HG02852 (cell line): ENCODE results near the gene TIAM2.

Source experiments
- ATAC-seq: cut with Tn5 transposase; IDR thresholded peaks from one replicate; pipeline ENCODE4 v1.9.1; 2021; ENCODE audit warnings: mild to moderate bottlenecking, moderate library complexity; ENCODE audit not compliant: unreplicated experiment

The TIAM2 gene

DNA sequence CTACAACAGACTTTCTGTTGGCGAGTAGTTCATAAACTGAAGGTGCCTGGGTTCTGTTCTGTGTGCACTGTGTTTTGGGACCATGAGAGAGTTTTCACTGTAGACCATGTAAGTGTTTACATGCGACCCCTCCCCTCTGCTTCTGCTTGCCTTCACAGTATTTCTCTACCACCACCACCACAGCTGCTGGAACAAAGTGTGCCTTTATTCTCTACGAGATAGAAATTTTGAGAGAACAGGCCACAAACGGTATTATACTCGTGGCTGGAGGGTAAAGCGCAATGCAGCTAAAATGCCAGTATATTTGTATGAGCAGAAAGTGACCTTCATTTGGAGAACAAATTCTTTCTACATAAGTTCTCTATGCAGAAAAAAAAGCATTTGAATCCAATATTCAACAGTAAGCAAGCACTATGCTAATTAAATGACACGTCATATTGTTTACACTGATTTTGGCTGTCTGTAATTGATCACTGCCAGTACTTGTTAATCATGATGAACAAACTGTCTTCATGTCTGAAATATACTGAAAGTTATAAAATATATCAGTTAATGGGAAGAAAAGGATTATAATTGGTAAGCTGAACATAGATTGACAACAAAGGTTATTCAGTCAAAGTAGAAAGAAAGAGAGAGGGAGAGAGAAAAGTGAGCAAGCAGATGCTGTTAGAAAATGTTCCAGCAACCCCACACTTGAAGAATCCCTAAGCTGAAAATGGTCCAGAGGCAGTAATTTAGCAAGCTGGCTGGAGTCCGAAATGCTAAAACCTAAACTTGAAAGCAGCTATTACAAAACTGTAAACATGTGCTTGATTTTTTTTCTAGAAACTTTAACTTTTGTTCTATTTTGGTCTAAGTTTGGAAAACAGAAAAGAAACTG, 277.5 kb downstream of the TIAM2 start:
- no peak for ATAC-seq

DNA sequence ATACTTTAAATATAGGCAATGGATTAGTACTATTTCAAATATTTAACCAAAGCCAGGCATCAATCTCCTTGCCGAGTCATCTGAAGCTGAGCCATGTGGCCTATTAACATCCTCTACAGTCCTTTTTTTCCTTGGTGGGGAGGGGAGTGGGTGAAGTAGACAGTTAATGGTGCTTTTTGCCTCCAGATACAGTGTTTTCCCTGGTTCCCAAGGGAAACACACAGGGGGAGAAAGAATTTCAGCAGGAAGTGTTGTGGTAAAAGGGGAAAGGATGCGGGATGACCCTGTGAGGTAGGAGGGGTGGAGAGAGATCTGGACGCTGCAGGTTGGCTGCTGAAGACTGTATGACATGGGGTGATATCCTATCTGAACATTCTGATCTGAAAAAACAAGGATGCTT, 278.3 kb downstream of the TIAM2 start:
- no peak for ATAC-seq

DNA sequence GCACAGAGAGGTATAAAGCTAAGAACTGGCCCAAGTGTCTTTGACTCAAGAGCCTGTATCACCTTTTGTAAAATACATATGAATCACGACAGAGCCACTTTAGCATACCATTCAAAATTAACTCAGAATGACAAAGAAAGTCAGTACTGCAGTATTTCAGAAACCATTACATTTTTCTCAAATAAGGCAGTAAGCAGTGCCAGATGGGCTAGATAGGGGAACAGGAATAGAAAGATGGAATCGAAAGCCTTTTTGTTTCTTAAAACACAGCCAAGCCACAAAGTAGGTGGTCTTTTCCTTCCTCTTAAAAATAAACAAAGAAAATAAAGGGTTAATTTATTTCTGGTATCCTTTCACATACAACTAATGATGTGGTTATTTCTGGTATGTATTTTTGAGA, 279.0 kb downstream of the TIAM2 start:
- ATAC-seq, result no peak

DNA sequence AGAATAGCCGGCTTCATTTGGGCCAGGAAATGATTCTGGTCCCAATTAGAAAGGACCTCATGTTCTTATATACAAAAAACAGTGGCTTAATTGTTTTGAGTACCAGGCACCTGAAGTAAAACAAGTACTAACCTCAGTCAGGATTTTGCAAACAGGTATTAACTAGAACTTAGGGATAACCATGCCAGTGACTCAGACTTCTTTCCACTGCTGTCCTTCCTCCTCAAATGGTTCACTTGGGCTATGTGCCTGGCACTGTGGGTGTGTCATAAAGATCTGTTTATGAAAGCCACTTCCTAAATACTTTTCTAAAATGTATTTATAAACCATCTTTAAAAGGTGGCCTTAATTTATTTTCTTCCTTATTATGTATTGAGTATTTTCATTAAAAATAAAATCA, 279.4 kb downstream of the TIAM2 start:
- ATAC-seq, result no peak

DNA sequence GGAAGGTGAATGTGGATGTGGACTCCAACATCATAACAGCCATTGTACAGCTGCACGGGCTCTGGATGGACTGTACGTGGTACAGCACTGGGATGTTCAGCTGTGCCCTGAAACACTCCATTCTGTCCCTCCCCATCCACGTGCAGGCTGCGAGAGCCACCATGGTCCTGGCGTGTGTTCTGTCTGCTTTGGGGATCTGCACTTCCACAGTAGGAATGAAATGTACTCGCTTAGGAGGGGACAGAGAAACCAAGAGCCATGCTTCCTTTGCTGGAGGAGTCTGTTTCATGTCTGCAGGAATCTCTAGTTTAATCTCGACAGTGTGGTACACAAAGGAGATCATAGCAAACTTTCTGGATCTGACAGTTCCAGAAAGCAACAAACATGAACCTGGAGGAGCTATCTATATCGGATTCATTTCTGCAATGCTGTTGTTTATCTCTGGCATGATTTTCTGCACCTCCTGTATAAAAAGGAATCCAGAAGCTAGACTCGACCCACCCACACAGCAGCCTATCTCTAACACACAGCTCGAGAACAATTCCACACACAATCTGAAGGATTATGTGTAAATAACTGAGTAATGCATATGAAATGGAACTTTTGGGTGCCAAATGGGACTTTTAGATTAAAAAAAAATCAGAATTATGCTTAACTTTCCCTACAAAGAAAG, 280.8 kb downstream of the TIAM2 start:
- no peak for ATAC-seq

DNA sequence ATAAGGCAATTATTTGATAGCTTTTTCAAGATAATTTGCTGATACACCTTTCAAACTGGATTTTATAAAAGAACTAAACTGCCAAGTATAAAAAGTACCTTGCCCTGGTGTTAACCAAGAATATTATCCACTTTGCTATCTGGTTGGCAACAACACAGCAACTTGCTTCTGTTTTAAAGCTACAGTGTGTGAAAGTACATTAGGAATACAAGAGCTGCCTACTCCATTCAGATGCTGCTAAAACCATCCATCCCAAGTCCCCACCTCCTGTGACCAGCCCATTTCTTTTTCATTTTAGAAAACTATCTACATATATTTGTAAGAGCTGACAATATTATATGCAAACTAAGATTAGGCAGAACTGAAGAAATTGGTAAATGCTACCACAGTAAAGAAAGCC, 281.5 kb downstream of the TIAM2 start:
- no peak for ATAC-seq

DNA sequence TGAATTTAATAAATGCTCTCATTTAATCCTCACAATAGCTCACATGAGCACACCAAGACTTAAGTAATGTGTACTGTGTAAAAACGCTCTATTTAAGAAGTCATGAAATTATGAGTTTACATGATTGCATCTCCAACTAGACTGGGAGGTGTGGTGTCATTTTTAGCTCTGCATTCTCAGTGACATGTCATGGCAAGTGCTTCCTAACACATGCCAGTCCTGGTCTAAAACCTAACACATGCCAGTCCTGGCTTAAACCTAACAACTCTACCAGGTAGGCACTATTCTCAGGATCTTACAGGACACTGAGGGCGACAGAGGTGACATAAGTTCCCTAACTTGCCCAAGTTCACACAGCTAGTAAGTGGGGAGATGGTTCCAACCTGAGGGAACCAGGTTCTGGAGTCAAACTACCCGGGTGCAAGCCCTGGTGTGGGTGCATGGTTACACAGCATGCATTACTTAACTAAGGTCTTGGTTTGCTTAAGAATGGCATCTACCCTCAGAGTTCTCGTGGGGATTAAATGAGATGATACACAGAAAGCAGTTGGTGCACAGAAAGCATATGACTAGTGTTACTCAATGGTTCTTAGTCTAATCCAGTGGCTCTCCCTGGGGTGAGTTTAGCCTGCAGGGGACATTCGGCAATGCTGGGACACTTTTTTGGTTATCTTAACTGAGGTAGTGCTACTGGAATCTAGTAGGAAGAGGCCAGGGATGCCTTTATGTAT, 283.4 kb downstream of the TIAM2 start:
- no peak for ATAC-seq

DNA sequence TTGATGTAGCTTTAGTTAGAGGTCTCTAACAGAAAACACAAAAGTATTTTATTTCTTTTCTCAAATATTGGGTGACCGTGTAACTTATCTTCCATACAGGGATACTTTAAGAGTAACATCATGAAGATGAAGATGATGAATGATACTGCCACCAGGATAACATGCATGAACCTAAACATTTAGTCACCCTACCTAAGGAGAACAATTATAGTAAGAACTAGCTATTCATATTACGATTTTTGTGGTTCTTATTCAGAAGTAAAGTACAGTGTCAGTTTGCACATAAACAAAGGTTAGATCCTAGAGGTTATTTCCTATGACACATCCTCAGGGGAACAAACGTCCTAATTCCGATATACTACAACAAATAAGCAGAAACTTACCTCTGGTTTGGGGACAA, 289.7 kb downstream of the TIAM2 start:
- no peak for ATAC-seq

DNA sequence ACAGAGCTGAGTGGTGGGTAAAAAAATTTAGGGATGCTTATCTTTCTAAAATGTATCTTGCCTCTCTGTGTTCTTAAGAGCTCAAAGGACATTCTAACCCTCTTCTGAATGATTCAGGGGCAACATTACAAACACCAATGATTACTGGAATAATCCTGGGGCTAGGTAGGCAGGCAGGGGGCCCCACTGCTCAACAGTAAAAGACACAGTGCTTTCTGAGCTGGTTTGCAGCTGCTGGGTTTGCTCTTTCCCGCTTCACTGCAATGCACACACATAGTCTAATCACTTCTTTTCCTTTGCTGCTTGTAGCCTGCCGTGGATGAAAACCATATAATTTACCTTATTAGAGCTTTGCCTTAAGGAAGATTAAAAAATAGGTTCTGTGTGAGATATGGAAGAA, 292.6 kb downstream of the TIAM2 start:
- ATAC-seq, result no peak

DNA sequence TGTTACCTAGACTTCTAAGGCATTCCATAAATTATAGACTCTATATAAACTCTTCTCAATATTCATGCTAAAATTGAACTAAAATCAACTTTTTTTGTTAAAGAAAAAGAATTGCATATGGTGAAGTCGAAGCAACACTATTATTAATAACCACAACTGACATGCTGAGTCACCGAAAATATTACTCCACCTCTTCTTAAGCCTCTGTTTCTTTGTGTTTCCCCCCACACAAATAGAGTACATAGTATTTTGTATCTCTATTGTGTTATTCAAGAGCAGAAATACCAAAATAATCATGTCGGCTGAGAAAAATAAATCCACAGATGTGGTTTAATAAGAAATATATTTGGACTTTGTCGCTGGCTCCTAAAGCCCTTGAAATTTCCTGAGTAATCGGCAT, 295.4 kb downstream of the TIAM2 start:
- ATAC-seq, result no peak

DNA sequence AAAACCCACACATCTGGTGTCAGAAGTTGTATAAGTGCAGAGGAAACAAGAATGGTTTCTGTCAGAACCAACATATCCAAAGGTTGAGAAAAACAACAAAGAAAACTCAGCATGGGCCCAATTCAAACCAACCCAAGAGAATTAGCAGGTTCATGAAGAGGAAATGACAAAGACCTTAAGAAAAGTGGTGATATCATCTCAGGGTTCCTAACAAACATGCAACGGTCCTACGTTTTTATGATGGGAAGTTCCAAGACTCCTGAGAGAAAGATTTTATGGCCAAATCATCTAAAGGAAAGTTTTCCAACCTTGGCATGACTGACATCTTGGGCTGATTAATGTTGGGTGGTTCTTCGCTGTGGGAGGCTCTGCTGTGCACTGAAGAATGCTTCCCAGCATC, 296.2 kb downstream of the TIAM2 start:
- no peak for ATAC-seq

DNA sequence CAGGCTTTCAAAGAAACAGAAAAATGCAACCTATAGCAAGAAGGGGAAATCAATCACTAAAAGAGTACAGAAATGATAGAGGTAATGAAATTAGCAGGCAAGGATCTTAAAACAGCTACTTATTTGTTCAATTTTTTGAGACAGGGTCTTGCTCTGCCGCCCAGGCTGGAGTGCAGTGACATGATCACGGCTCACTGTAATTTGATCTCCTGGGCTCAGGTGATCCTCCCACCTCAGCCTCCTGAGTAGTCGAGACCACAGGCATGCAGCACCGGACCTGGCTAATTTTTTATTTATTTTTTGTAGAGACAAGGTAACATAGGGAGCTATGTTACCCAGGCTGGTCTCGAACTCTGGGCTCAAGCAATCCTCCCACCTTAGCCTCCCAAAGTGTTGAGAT, 297.6 kb downstream of the TIAM2 start:
- no peak for ATAC-seq

DNA sequence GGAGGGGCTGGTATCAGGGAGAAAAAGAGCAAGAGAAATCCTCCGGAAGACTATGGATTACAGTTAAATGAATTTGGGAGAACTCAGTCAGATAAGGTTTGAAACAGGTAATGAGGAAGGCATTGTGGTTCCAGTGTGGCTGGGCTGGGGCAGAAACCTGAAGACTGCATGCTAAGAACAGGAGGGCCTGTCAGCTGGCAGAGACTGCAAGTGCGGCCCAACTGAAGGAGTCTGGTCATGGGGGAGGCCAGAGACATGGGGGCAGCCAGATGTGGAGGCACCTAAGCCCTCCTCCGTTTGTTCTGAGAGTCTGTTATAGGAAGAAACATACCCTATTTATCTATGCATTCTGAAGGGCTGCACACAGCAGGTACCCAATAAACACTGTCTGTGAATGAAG, 302.6 kb downstream of the TIAM2 start:
- ATAC-seq, result no peak

DNA sequence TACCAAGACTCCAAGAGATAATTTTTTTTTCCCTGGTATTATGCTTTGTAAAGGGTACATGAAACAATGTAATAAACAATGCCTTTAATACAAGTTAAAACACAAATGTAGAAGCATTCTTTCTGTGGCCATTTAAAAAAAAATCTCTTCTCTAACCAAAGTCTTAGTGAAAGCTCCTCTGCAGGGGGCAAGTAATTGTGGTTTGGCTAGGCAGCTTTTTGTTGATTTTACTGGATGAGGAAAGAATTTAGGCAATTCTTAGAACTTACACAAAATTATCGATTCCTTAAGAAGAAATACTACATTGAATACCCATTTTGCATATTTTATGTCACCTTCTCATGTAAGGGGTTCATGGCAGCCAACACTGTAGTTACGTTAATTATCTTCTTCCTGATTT, 306.8 kb downstream of the TIAM2 start:
- ATAC-seq, result no peak

DNA sequence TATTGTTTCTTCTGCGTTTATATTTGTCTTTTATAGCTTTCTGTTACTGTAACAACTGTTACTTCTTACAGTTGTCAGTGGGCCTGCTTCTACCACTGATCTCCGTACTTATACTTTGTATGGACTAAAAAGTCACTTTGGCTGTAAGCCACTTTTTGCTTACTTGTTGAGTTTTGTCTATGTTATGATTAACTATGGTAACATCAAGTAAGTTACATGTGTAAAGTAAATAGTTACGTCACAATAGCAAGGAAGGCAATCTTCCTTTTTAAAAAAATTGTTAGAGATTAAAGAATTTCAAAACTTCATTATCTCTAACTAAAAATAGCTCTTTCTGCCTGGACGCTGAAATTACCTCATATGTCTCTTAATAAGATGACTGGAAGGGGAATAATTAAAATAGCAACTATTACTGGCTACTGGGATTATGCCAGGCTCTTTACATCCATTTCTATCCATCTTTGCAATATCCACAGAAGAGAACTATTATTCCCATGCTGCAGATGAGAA, 308.3 kb downstream of the TIAM2 start:
- no peak for ATAC-seq

DNA sequence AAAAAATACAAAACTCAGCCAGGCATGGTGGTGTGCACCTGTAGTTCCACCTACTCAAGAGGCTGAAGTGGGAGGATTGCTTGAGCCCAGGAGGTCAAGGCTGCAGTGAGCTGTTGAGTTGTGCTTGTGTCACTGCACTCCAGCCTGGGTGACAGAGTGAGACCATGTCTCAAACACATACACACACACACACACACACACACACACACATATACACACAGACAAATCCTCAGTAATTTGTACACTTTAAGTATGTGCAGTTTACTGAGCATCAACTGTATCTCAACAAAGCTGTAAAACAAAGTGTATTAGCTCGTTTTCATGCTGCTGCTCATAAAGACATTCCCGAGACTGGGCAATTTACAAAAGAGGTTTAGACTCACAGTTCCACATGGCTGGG, 311.8 kb downstream of the TIAM2 start:
- no peak for ATAC-seq
